PC-3 (cell line): ENCODE measurements around the gene PDZK1IP1.

Experiments
- CTCF ChIP-seq: fragments of 300-600 bp; sonication (generic); conservative IDR thresholded peaks from 2 replicates; pipeline ENCODE4 v1.5.1; 2017; ENCODE audit warnings: antibody characterized with exemption, low read depth, mild to moderate bottlenecking, low read length
- EZH2 ChIP-seq: fragments of 300-600 bp; sonication (generic); IDR thresholded peaks from one replicate; pipeline ENCODE4 v1.6.1; 2017; ENCODE audit warnings: antibody characterized with exemption, mild to moderate bottlenecking, low read length; ENCODE audit not compliant: unreplicated experiment

- TF ChIP-seq CTCF (no peak), EZH2 (no peak)
These were observed 25.3 kb downstream of the PDZK1IP1 start for GRCh38 chr1:47164552-47164951.
